Amygdala (tissue), 56 donors: ENCODE results near the gene MUC21.
"Not testable (repeated sequence)": the region's sequence is repeated elsewhere in the genome, so short reads cannot be mapped to it uniquely, and the experiment has no call there.

Source experiments
- DNase-seq, 56 donors: peaks; one replicate each; lab custom pipeline; 2025; lab: John Stamatoyannopoulos, UW

MUC21 gene

GRCh38 chr6:31005249-31006020 is 21.9 kb downstream of the MUC21 start:
- DNase-seq: no peak

- peak in 1 of 56 donors; percentile 0 for DNase-seq
Observed at GRCh38 chr6:31007694-31008093, 24.2 kb downstream of the MUC21 start.

- peak in 2 of 56 donors; percentile 4 for DNase-seq
Observed at GRCh38 chr6:31008165-31008564, 24.6 kb downstream of the MUC21 start.

- peak in 1 of 56 donors; percentile 3 for DNase-seq
Observed at GRCh38 chr6:31009731-31010130, 26.2 kb downstream of the MUC21 start.

- no peak for DNase-seq
Observed at GRCh38 chr6:31010393-31011060, 27.0 kb downstream of the MUC21 start, which contains the start of gene MUC22. MUC22 (plus strand) TSS chr6:31010474; CDS start chr6:31010707, 233 bp downstream.

- DNase-seq: no peak
Observed at GRCh38 chr6:31011153-31011552, 27.6 kb downstream of the MUC21 start.

- no peak for DNase-seq
Observed at GRCh38 chr6:31016659-31017299, 33.3 kb downstream of the MUC21 start.

- DNase-seq: not testable (repeated sequence)
Observed at GRCh38 chr6:31017436-31017835, 33.9 kb downstream of the MUC21 start.

- DNase-seq: no peak
Observed at GRCh38 chr6:31020057-31020456, 36.5 kb downstream of the MUC21 start.

GRCh38 chr6:31020631-31021255 is 37.2 kb downstream of the MUC21 start:
- not testable (repeated sequence) for DNase-seq

- not testable (repeated sequence) for DNase-seq
Observed at GRCh38 chr6:31021705-31022531, 38.4 kb downstream of the MUC21 start.

GRCh38 chr6:31025595-31025994 is 42.1 kb downstream of the MUC21 start:
- DNase-seq: no peak

GRCh38 chr6:31031095-31031494 is 47.6 kb downstream of the MUC21 start:
- no peak for DNase-seq

- no peak for DNase-seq
Observed at GRCh38 chr6:31033075-31033474, 49.6 kb downstream of the MUC21 start.

- no peak for DNase-seq
Observed at GRCh38 chr6:31035862-31036497, 52.5 kb downstream of the MUC21 start.

GRCh38 chr6:31037169-31037568 is 53.7 kb downstream of the MUC21 start:
- DNase-seq: no peak

- peak in 2 of 56 donors; percentile 9 to 17 for DNase-seq
Observed at GRCh38 chr6:31037682-31038081, 54.2 kb downstream of the MUC21 start.

- DNase-seq: no peak
Observed at GRCh38 chr6:31038559-31038958, 55.0 kb downstream of the MUC21 start.
